GM12878 (cell line): ENCODE results near the gene BCO1. TPM values are rescaled to one million over a fixed set of nuclear protein-coding genes. Genes with fewer than 3 reads are reported as not detected.

ENCODE experiments used
- BCL11A ChIP-seq: IDR thresholded peaks from 2 replicates; pipeline ENCODE4 v1.6.1; 2011; ENCODE audit warnings: low read depth, low read length
- BCLAF1 ChIP-seq: fragments of 450-650 bp; IDR thresholded peaks from 2 replicates; pipeline ENCODE4 v1.6.1; 2017; ENCODE audit warnings: antibody characterized with exemption, mild to moderate bottlenecking, moderate library complexity
- CBFB ChIP-seq: IDR thresholded peaks from 2 replicates; pipeline ENCODE4 v1.6.1; 2016; ENCODE audit warnings: antibody characterized with exemption, low read depth
- CBX3 ChIP-seq: fragments of 200-600 bp; sonication (generic); IDR thresholded peaks from 2 replicates; pipeline ENCODE4 v1.6.1; 2016; ENCODE audit warnings: low read depth, borderline replicate concordance
- CREB1 ChIP-seq: IDR thresholded peaks from 2 replicates; pipeline ENCODE4 v1.6.1; 2012; ENCODE audit warnings: low read depth, mild to moderate bottlenecking, inconsistent platforms
- CUX1 ChIP-seq: IDR thresholded peaks from 2 replicates; pipeline ENCODE4 v1.6.1; 2012; ENCODE audit warnings: improper control_type of control experiment, low read depth, low read length; ENCODE audit not compliant: insufficient replicate concordance
- E2F4 ChIP-seq: IDR thresholded peaks from 2 replicates; pipeline ENCODE4 v1.6.1; 2012; ENCODE audit warnings: low read depth, low read length, improper control_type of control experiment
- FOS ChIP-seq: IDR thresholded peaks from 3 replicates; pipeline ENCODE4 v1.6.1; 2011; ENCODE audit warnings: borderline replicate concordance; ENCODE audit not compliant: insufficient read length; ENCODE audit errors: extremely low read depth
- FOXM1 ChIP-seq: IDR thresholded peaks from 2 replicates; pipeline ENCODE4 v1.6.1; 2012; ENCODE audit warnings: low read depth, mild to moderate bottlenecking, inconsistent platforms, low read length, moderate library complexity
- IRF4 ChIP-seq: IDR thresholded peaks from 2 replicates; pipeline ENCODE4 v1.6.1; 2011; ENCODE audit warnings: low read depth, low read length
- NR2F1 ChIP-seq: fragments of 450-650 bp; conservative IDR thresholded peaks from 2 replicates; pipeline ENCODE4 v1.6.1; 2017; ENCODE audit warnings: mild to moderate bottlenecking
- NRF1 ChIP-seq: conservative IDR thresholded peaks from 2 replicates; pipeline ENCODE4 v1.6.1; 2011; ENCODE audit warnings: mild to moderate bottlenecking, low read depth, low read length, improper control_type of control experiment
- RFX5 ChIP-seq: IDR thresholded peaks from 2 replicates; pipeline ENCODE4 v1.6.1; 2011; ENCODE audit warnings: low read depth, low read length, improper control_type of control experiment
- RUNX3 ChIP-seq: IDR thresholded peaks from 2 replicates; pipeline ENCODE4 v1.6.1; 2012; ENCODE audit warnings: low read length, inconsistent platforms
- SIN3A ChIP-seq: IDR thresholded peaks from 2 replicates; pipeline ENCODE4 v1.6.1; 2012; ENCODE audit warnings: low read depth, low read length, improper control_type of control experiment
- WRNIP1 ChIP-seq: IDR thresholded peaks from 2 replicates; pipeline ENCODE4 v1.6.1; 2011; ENCODE audit warnings: low read depth, low read length, improper control_type of control experiment, borderline replicate concordance
- YBX1 ChIP-seq: fragments of 450-650 bp; IDR thresholded peaks from 2 replicates; pipeline ENCODE4 v1.6.1; 2016; ENCODE audit warnings: antibody characterized with exemption
- ZNF592 ChIP-seq: fragments of 450-650 bp; IDR thresholded peaks from 2 replicates; pipeline ENCODE4 v1.6.1; 2017; ENCODE audit warnings: mild to moderate bottlenecking, moderate library complexity
- polyA plus RNA-seq, 11 experiments: library from polyadenylated mRNA; depleted of rRNA in 4 of 11; unstranded in 6 of 11; stranded (reverse) in 5 of 11; fragments of >200 nt; fragmentation: Nextera tagmentation in 4 of 11; fragmentation: Illumina TruSeq in 1 of 11; extraction: Ambion mirVana in 4 of 11; extraction: Trizol in 1 of 11; gene quantifications; 1 replicate in 1 of 11; 2 replicates in 10 of 11; pipeline versions ENCODE4 v1.2.1 to v1.2.3, GENCODE V29; 2011 to 2016; ENCODE audit warnings: inconsistent platforms in 2 of 11, missing spikeins in 2 of 11, low read depth in 1 of 11
- total RNA-seq, 4 experiments: library from RNA; depleted of rRNA in 3 of 4; stranded (reverse); fragments of >200 nt in 3 of 4; fragmentation: Illumina TruSeq in 1 of 4; extraction: Trizol in 1 of 4; gene quantifications; 2 replicates each; pipeline versions ENCODE4 v1.2.1 to v1.2.3, GENCODE V29; 2013 to 2021

BCO1 gene
- total and polyA plus RNA-seq, 10 of the 15 experiments (the other 5 are each of a cell fraction or from before 2014, with no cell fraction given) = 0.09 to 0.21 (median 0.14) TPM; not detected in 7

GRCh38 chr16:81314603-81315270 lies 76.2 kb downstream of the BCO1 start, which contains the start of gene GAN (continued):
- TF ChIP-seq E2F4 (0 out of 2 replicates have a peak, but pooled peaks have one; percentile 18), WRNIP1 (no peak), BCL11A (no peak), CUX1 (no peak), FOXM1 (no peak), CBX3 (no peak), RFX5 (0 out of 2 replicates have a peak, but pooled peaks have one; percentile 28), SIN3A (peak; percentile 51), FOS (no peak), IRF4 (no peak), RUNX3 (peak; percentile 86), ZNF592 (no peak), CREB1 (peak; percentile 99), BCLAF1 (no peak), NRF1 (no peak), CBFB (peak; percentile 79), YBX1 (no peak), NR2F1 (peak; percentile 59)
